H4 (cell line): ENCODE results near the gene PIPOX. TPM values are rescaled to one million over a fixed set of nuclear protein-coding genes. Genes with fewer than 3 reads are reported as not detected.

Experiments
- DNase-seq: peaks from one replicate; pipeline ENCODE4 v3.0.0-alpha.2; 2015; ENCODE audit warnings: low spot score
- total RNA-seq: library from RNA; depleted of rRNA; stranded (reverse); fragments of >200 nt; shearing (Covaris generic); gene quantifications from 2 replicates; pipeline ENCODE4 v1.2.3, GENCODE V29; 2014

Gene PIPOX
- total RNA-seq, 1 experiment from 2014 or later, result 0.23 TPM

DNA sequence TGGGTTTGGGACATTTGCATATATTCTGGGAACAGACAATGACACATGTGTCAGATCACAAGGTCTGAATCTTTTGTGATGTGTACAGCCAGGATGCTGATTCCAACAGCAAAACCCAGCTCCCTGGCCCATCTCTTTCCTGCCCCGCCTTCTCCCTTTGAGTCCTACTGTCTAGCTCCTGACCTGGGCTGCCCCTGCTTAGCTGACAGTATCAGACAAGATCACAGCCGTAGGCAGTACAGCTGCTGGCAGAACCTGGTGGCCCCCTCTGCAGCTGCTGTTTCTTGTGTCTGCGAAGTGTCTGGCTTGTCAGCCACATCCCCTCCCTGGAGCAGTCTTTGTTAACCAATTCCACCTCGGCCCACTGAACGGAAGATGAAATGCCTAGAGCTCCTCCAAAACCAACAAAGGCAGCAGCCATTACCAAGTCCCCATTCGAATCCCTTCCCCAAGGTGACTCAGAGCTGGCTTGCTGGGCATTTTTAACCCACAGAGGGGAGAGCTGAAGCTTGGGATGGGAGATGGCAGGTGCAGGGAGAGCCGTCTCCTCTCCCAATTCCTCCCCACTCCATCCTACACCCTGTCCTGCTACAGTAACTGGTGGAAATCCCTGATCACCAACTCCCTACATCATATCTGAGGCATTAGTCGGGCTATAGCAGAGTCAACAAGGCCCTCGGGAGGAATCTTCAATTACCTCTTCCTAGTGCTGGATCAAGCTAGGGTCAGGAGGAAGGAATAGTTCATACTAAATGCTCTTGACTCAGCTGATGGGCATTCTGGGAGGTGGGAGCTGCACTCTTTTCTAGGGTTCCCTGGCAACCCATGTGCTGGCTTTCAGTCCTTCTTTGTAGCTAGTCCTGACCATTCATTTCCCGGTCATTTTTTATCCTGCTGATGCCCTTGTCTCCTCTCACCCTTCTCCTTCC, 5.8 kb downstream of the PIPOX start:
- DNase-seq, result no peak

DNA sequence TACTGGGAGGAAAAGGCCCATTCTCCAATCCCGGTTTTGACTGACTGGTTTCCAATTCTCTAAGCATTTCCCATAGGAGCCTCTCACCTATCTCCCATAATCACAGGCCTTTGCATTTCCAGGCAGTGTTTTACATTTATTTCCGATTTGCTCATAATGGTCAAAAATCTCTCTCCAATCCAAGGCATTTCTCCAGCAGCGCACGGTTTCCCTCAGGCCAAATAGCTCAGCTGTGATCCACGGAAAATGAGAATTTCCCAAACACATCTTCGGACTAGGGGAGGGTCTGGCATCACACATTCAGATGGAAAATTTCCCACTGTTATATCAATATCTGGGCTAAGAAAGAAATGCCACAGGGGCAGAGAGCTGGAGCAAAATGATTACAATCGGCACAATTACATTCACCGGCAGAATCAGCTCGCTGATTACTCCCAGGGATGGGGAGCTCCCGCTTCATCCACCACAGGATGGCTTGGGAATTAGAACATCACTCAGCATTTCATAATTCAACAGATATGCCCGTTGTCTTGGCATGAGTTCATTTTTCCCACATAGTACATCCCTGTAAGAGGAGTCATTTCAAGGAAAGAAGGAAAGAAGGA, 6.7 kb downstream of the PIPOX start:
- no peak for DNase-seq

DNA sequence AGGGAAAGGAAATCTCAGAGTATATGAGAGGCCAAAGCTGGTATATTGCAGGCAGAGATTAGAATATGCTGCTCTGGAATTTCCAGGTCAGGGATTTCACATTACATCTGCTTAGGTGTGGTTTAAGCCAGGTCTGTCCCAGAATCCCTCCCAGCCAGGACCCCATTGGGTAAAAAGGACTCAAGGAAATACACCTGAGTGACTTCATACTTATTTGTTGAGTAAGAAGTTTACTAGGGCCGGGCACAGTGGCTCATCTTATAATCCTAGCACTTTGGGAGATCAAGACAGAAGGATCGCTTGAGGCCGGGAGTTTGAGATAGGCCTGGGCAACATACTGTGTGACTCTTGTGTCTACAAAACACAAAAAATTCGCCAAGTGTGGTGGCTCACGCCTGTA, 7.2 kb downstream of the PIPOX start:
- no peak for DNase-seq

DNA sequence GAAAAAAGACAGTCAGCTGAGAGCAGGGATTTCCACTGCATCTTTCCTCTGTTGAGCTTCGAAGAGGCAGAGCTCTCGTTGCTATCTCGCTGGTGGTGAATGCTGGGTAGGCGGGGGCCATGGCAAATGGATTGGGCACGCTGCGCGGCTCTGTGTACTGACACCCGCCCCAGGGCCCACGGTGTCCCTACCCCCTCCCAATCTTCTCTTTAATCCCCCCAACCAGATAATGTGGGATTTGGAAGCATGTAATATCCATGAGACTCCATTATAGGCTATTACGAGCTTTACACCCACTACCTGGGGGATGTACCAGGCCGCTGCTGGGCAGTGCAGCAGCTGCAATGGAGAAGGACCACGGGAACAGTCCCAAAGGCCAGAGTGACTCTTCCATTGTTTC, 8.3 kb downstream of the PIPOX start:
- DNase-seq, result no peak

DNA sequence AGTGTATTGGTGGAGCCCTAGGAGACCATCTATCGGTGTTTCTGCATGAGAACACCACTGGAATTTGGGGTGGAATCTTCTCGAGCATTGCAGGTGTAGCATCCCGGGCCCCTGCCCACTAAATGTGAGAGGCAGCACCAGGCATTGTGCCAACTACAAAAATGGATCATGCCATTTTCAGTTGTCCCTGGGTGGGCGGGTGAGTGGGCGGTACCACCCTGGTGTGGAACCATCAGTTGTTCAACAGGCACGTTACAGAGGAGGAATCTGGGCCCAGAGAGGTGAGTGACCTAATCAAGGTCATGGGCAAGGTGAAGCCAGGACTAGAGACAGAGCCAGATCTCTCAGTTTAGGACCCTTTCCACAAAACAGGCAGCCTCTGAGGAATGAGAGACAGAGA, 8.8 kb downstream of the PIPOX start:
- DNase-seq, result no peak

DNA sequence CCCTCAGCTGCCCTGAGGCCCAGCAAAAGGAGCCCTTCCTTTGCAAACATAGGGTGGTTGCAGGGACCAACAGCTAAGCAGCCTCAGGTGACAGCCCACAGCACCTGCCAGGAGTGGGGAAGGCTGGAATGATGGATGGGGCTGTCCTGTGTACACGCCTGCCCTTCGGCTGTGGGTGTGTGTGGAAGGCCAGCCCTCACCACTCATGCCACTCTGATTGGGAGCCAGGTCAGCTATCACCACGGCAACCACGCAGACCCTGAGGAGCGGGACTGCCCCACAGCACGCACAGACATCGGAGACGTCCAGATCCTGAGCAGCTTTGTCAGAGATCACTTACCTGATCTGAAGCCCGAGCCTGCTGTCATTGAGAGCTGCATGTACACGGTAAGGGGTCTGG, 11.9 kb downstream of the PIPOX start:
- no peak for DNase-seq

DNA sequence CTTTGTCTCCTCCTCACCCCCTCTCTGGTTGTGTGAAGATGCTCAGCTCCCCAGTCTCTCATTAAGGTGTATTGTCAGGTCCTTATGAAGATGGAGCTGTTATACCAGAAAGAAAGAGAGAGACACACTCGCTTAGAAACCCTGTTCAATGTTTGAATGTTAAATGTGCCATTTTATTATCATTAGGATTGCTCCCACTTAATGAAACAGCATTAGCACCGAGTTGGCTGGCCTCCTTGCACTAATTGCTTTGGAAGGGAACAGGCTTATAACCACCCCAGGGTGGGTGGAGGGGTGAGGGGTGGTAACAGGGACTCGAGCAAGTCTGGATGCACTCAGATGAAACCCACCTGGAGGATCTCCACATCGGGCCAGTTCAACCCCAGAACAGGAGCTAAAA, 14.4 kb downstream of the PIPOX start:
- DNase-seq, result no peak

DNA sequence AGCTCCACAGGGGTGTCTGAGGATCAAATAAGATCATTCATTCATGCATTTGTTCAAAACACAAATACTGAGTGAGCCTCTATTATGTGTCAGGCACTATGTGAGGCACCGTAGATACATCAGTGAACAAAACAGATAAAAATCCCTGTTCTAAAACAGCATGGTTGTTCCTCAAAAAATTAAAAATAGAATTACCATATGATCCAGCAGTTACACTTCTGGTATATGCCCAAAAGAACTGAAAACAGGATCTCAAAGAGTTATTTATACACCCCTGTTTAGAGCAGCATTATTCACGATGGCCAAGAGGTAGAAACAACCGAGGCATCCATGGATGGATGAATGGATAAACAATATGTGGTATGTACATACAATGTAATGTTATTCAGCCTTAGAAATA, 15.4 kb downstream of the PIPOX start:
- DNase-seq, result no peak

DNA sequence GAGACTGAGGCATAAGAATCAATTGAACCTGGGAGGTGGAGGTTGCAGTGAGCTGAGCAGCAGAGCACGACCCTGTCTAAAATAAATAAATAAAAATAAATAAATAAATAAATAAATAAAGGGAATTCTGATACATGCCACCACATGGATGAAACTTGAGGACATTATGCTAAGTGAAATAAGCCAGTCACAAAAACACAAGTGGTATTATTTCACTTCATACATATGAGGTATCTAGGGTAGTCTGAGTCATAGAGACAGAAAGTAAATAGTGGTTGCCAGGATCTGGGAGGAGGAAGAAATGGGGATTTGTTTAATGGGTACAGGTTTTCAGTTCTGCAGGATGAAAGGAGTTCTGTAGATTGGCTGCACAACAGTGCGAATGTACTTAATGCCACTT, 16.3 kb downstream of the PIPOX start:
- DNase-seq, result peak; percentile 40

DNA sequence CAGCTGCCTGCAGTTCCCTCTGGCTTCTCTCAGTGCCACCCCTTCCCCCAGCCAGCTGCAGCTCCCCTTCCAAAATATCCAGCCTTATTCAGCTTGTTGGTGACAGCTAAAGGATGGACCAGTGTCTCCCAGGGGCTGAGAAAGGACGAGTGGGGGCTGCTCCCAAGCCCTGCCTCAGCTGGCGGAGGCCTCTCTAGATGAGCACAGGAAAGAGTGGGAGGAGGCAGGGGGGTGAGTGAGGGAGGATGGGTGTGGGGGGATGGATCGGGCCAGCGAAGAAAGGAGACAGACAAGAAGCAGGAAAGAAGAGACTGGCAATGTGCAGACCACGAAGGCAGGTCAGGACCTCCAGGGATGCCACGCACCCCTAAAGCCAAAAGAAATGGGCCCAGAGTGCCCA, 17.5 kb downstream of the PIPOX start:
- DNase-seq, result no peak

DNA sequence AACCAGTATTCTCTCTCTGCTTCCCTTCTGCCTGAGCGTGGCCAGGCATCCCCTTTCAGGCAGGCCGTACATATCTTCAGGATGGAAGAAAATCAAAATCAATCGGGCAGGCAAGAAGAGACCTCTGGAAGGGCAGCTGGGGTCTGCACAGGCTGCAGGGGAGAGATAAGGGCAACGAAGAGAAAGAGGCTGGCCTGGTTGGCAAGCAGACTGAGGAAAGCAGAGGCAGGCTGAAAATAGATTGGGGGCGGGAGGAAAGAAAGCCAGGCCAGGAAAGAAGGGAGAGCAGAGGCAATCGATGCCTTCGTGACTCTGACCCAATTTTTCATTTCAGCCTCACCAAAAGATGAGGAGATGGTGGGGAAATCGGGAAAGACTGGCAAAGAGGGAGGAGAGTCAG, 18.1 kb downstream of the PIPOX start:
- no peak for DNase-seq

DNA sequence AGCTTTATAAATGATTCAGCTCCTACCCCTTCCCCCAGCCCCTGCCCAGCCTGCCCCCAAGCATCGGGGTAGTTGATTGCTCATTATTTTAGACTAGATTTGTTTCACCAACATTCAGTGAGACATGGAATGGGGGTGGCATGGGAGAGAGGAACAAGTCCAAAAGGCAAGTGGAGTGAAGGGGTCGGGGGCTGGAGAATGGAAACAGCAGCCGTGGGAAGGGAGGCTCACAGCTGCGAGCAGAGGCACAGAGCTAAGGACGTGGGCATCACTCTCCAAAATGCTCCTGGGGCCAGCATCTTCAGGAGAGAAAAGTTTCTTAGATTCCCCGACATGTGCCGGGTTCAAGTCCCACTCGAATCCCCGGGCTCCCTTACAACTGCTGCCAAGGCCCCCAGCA, 19.3 kb downstream of the PIPOX start:
- no peak for DNase-seq

DNA sequence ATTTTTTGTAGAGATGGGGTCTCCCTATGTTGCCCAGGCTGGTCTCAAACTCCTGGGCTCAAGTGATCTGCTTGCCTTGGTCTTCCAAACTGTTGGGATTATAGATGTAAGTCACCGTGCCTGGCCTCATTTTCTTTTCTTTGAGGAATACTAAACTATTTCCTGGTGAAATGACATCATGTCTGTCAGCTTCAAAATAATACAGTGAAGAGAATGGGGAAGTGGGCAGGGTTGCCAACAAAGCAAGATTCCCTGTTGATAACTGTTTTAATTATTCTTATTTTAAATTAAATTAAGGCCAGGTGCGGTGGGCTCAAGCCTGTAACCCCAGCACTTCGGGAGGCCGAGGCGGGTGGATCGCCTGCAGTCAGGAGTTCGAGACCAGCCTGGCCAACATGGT, 21.1 kb downstream of the PIPOX start:
- no peak for DNase-seq

DNA sequence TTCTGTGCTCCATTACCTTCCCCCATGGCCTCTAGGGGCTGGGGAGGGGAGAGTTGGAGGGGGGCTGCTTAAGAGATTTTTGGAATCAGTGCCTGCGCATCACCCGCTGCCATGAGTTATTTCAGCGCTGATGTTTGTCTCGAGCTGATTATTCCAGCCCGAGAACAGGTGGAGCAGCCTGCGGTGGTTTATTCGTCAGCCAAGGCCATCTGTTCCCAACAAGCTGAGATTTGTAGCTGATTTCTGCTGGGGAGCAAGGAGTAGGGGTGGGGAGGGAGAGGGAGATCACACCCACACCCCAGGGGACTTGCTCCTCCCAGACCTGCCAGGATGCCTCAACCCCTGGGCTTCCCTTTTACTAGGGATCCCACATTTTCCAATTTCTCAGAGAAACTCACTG, 23.1 kb downstream of the PIPOX start:
- DNase-seq, result no peak

DNA sequence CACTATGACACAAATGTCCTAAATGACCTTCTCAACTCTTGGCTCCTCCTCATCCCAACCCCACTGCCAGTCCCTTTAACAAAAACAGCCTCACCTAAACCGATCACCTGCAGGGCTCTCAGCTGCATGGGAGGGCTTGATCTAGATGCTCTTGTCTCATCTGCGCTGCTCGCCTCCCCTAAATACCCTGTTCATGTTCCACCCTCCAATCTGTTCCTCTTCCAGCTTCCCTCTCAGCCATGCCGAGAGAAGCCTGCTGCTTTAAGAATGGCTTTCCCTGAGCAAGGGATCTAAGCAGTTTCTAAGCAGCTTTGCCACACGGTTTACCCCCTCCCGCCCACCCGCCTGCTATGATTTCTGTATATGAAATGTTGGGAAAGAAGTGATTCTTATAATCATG, 23.7 kb downstream of the PIPOX start:
- no peak for DNase-seq

DNA sequence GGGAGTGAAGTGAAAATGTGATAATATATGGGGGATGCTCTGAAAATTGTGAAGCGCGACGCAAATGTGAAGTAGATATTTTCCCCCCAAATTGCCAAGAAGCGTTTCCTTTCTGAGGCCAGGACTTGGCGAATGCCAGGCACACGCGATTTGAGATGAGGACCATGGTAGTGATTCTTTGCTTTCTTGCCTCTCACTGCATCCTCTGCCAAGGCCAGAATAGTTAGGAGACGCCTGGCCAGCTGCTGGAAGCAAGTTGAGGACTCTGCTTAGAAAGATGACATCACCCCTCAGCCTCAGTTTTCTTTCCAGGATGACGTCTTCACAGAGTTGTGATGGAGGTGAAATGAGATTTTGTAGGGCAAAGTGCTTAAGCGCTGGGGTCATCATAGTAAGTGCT, 25.9 kb downstream of the PIPOX start:
- no peak for DNase-seq

DNA sequence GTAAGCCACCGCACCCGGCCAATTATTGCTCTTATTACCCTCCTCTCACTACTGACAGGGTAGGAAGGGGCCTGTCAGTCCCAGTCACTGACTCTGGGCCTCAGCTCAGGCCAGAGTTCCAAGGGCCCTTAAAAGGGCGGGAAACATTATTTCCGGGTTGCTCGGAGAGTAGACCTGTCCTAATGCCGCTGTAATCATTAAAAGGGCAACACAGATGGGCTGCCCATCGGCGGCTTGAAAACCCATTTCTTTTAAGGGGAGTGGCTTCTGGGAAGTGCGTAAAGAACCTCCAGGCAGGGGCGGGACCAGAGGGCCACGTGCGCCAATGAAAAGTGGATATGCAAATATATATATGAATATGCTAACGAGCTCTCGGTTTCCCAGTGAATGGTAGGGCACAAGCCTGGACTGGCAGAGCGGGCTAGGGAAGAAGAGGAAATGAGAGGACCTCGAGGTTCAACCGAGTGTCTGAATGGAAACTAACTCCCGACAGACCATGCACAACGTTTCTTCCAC, 26.6 kb downstream of the PIPOX start:
- no peak for DNase-seq

DNA sequence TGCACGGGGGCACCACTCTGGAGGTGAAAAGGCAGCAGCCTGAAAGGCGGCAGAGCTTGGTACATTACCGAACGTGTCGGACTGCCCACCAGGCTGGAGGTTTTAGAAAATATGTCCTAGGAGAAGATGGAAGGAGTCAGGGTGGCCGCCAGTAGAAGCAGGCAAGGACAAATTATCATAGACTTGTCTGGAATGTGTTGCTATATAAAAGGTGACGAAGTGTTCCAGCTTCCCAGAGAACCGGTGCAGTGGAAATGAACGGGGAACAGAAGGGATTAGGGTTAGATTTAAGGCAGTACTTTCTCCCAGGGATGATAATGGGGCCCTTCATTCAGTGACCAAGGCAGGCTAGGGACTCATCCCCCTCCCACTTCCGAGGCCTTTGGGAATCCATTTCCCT, 27.4 kb downstream of the PIPOX start:
- DNase-seq, result no peak

DNA sequence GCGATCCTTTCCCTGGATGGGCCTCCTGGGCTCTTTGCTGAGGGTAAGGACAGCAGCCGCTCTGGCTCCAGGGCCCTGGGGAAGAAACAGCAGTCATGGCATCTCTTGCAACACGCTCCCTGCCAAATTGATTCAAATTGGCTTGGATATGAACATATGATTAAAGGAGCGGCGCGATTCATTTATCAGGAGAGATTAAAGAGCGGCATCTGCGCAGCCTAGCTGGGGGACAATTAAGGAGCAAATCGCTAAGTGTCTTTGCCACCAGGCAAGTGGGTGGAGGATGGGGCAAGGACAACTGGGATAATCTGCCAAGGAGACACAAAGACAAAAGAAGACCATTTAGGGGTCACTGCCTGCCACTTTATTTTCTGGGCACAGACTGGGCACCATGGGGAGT, 27.8 kb downstream of the PIPOX start:
- no peak for DNase-seq

DNA sequence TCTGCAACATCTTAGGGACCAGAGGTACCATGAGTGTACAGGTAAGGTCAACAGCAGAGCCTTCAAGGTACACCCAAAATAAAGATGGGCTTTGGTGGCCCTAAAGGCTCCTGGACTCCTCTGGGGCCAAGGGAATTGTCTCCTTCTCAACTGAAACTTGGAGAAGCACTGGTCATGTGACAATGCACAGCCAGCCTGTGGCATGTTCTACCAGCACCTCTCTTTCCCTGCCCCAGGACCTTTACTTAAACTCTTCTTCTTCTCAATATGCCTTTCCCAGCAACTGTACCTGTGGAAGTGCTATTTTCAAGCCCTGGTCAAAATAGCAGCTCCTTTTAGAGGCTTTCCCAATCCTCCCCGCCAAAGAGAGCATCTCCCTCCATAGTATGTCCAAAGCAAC, 28.4 kb downstream of the PIPOX start:
- DNase-seq, result no peak

DNA sequence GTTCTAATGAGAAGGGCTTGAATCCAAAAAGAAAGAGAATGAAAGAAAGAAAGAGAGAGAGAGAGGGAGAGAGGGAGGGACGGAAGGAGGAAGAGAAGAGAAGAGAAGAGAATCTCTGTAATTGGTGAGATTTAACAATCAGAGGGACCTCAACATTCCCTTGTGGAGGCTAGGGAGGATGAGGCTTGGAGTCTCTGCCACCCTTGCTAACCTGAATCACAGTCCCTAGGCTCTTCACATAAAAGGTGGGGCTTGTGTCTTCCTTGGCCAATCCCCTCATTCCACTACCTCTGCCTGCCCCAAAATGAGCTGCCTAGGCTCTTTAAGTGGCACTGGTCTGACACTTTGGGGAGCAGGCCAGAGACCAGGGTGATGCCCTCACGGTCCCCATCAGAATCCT, 30.1 kb downstream of the PIPOX start:
- DNase-seq, result no peak

DNA sequence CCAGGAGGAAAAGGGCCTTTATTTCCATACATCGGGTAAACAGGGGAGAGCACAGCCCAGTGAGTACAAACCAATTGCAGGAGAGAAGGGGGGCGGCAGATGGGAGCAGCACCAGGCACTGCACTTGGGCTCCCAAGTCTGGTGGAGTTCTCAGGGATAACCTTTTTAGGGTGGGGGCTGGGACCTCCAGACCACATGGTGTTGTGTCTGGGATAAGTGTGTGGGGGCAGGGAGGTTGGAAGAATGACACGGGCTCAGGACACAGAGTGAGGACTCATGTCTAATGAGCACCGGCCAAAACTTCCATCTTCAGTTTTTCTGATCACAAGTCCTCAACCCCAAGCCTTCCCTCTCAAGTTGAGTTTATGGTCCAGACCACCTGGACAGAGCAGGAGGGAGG, 30.6 kb downstream of the PIPOX start:
- DNase-seq, result no peak

DNA sequence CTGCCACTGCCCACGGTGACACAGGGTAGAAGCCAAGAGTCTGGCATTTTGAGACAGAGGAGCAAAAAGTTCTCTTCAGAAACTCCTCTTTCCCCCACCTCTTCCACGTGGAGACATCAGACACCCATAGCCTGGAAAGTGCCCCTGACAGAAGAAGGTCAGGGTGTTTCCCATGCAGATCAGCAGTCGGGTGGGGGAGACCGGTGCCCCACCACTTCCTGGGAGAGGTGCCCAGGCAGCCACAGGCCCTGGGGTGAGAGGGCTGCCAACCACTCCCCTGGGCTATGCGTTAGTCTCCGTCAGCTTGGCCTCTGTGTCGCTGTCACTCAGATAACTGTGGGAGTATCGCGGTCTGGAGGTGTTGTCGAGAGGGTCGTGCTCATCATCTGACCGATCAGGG, 31.5 kb downstream of the PIPOX start:
- no peak for DNase-seq
